GM12878 (cell line): ENCODE results near the gene SLC25A28. TPM values are rescaled to one million over a fixed set of nuclear protein-coding genes. Genes with fewer than 3 reads are reported as not detected.

ENCODE experiments used
- BCL11A ChIP-seq: IDR thresholded peaks from 2 replicates; pipeline ENCODE4 v1.6.1; 2011; ENCODE audit warnings: low read depth, low read length
- CREM ChIP-seq: IDR thresholded peaks from 2 replicates; pipeline ENCODE4 v1.6.1; 2014; ENCODE audit warnings: antibody characterized with exemption, low read depth
- CUX1 ChIP-seq: IDR thresholded peaks from 2 replicates; pipeline ENCODE4 v1.6.1; 2012; ENCODE audit warnings: improper control_type of control experiment, low read depth, low read length; ENCODE audit not compliant: insufficient replicate concordance
- EGR1 ChIP-seq, 2 experiments: IDR thresholded peaks; 1 replicate in 1 of 2; 2 replicates in 1 of 2; pipeline ENCODE4 v1.6.1; 2011 to 2012; ENCODE audit warnings: low read depth in 2 of 2, low read length in 2 of 2, borderline replicate concordance in 1 of 2, mild to moderate bottlenecking in 1 of 2, moderate library complexity in 1 of 2
- FOXK2 ChIP-seq: fragments of 450-650 bp; IDR thresholded peaks from 2 replicates; pipeline ENCODE4 v1.6.1; 2017; ENCODE audit warnings: mild to moderate bottlenecking, moderate library complexity
- HDGF ChIP-seq: fragments of 450-650 bp; IDR thresholded peaks from 2 replicates; pipeline ENCODE4 v1.6.1; 2016; ENCODE audit warnings: antibody characterized with exemption
- MAX ChIP-seq: IDR thresholded peaks from 2 replicates; pipeline ENCODE4 v1.6.1; 2012; ENCODE audit warnings: low read depth, low read length, improper control_type of control experiment
- SIX5 ChIP-seq: IDR thresholded peaks from 2 replicates; pipeline ENCODE4 v1.6.1; 2011; ENCODE audit warnings: mild to moderate bottlenecking, low read depth, low read length, moderate library complexity; ENCODE audit not compliant: severe bottlenecking
- polyA plus RNA-seq, 11 experiments: library from polyadenylated mRNA; depleted of rRNA in 4 of 11; unstranded in 6 of 11; stranded (reverse) in 5 of 11; fragments of >200 nt; fragmentation: Nextera tagmentation in 4 of 11; fragmentation: Illumina TruSeq in 1 of 11; extraction: Ambion mirVana in 4 of 11; extraction: Trizol in 1 of 11; gene quantifications; 1 replicate in 1 of 11; 2 replicates in 10 of 11; pipeline versions ENCODE4 v1.2.1 to v1.2.3, GENCODE V29; 2011 to 2016; ENCODE audit warnings: inconsistent platforms in 2 of 11, missing spikeins in 2 of 11, low read depth in 1 of 11
- total RNA-seq, 4 experiments: library from RNA; depleted of rRNA in 3 of 4; stranded (reverse); fragments of >200 nt in 3 of 4; fragmentation: Illumina TruSeq in 1 of 4; extraction: Trizol in 1 of 4; gene quantifications; 2 replicates each; pipeline versions ENCODE4 v1.2.1 to v1.2.3, GENCODE V29; 2013 to 2021
- TF ChIP-seq, protein P1 (sequence below): fragments of 450-650 bp; IDR thresholded peaks from 2 replicates; pipeline ENCODE4 v1.6.1; 2018; ENCODE audit warnings: mild to moderate bottlenecking, low read depth, moderate library complexity; ENCODE audit not compliant: partially characterized antibody
- TF ChIP-seq, protein P2 (sequence below): fragments of 450-650 bp; formaldehyde crosslinking; IDR thresholded peaks from 2 replicates; pipeline ENCODE4 v1.4.0; 2022; ENCODE audit warnings: mild to moderate bottlenecking, moderate library complexity
- TF ChIP-seq, protein P3 (sequence below): fragments of 150-350 bp; IDR thresholded peaks from 2 replicates; pipeline ENCODE4 v1.6.1; 2016; ENCODE audit warnings: low read depth, low read length

Gene SLC25A28
- total and polyA plus RNA-seq, 10 of the 15 experiments (the other 5 are each of a cell fraction or from before 2014, with no cell fraction given), result 7.5 to 47.8 (median 24.9) TPM

DNA sequence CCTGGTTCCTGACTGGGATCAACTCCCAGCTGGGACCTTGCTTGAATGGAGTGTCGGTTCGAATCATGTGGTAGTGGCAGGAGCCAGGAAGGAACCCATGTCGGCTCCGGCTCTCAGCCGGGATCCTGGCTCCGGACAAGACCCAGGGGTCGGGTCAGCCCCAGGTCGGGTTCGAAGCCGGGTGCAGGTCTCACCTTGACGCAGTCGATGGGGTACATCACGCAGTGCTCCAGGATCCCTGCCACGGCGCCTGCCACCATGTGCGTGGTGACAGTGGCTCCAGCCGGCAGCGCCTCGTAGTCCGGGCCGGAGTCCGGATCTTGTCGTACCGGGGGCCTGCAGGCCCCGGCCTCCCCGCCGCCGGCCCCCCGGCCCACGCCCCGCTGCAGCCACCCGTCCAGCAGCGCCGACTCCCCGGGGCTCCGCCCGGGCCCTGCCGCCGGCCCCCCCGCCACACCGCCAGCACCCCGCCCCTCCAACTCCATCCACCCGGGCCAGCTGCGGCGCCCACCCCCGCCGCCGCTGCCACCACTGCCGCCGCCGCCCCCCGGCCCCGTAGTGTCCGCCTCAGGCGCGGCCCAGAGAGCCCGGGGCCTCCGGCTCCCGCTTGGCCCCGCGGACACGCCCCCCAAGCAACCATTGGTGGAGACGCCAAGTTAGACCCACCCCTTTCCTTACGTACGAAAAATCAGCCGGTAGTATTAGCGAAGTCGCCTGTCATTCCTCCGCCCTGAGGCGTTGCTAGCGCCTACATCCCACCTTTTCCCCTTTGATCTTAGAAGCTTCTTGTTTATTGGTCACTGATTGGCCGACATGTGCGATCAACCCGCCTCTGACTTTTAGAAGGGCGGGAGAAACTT lies at the start of gene SLC25A28 (continued):
- TF ChIP-seq, protein P1, sequence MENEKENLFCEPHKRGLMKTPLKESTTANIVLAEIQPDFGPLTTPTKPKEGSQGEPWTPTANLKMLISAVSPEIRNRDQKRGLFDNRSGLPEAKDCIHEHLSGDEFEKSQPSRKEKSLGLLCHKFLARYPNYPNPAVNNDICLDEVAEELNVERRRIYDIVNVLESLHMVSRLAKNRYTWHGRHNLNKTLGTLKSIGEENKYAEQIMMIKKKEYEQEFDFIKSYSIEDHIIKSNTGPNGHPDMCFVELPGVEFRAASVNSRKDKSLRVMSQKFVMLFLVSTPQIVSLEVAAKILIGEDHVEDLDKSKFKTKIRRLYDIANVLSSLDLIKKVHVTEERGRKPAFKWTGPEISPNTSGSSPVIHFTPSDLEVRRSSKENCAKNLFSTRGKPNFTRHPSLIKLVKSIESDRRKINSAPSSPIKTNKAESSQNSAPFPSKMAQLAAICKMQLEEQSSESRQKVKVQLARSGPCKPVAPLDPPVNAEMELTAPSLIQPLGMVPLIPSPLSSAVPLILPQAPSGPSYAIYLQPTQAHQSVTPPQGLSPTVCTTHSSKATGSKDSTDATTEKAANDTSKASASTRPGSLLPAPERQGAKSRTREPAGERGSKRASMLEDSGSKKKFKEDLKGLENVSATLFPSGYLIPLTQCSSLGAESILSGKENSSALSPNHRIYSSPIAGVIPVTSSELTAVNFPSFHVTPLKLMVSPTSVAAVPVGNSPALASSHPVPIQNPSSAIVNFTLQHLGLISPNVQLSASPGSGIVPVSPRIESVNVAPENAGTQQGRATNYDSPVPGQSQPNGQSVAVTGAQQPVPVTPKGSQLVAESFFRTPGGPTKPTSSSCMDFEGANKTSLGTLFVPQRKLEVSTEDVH, result peak; percentile 59
- no peak; the same call in 1 of the 2 replicates for TF ChIP-seq CREM
- TF ChIP-seq, protein P2, sequence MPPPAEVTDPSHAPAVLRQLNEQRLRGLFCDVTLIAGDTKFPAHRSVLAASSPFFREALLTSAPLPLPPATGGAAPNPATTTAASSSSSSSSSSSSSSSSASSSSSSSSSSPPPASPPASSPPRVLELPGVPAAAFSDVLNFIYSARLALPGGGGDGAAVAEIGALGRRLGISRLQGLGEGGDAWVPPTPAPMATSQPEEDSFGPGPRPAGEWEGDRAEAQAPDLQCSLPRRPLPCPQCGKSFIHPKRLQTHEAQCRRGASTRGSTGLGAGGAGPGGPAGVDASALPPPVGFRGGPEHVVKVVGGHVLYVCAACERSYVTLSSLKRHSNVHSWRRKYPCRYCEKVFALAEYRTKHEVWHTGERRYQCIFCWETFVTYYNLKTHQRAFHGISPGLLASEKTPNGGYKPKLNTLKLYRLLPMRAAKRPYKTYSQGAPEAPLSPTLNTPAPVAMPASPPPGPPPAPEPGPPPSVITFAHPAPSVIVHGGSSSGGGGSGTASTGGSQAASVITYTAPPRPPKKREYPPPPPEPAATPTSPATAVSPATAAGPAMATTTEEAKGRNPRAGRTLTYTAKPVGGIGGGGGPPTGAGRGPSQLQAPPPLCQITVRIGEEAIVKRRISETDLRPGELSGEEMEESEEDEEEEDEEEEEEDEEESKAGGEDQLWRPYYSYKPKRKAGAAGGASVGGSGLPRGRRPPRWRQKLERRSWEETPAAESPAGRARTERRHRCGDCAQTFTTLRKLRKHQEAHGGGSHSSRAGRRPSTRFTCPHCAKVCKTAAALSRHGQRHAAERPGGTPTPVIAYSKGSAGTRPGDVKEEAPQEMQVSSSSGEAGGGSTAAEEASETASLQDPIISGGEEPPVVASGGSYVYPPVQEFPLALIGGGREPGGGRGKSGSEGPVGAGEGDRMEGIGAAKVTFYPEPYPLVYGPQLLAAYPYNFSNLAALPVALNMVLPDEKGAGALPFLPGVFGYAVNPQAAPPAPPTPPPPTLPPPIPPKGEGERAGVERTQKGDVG (CRISPR knock-in tag), result no peak
- peak; percentile 83 for TF ChIP-seq FOXK2
- no peak for TF ChIP-seq SIX5
- no peak for TF ChIP-seq BCL11A
- no peak for TF ChIP-seq CUX1
- TF ChIP-seq, protein P3, sequence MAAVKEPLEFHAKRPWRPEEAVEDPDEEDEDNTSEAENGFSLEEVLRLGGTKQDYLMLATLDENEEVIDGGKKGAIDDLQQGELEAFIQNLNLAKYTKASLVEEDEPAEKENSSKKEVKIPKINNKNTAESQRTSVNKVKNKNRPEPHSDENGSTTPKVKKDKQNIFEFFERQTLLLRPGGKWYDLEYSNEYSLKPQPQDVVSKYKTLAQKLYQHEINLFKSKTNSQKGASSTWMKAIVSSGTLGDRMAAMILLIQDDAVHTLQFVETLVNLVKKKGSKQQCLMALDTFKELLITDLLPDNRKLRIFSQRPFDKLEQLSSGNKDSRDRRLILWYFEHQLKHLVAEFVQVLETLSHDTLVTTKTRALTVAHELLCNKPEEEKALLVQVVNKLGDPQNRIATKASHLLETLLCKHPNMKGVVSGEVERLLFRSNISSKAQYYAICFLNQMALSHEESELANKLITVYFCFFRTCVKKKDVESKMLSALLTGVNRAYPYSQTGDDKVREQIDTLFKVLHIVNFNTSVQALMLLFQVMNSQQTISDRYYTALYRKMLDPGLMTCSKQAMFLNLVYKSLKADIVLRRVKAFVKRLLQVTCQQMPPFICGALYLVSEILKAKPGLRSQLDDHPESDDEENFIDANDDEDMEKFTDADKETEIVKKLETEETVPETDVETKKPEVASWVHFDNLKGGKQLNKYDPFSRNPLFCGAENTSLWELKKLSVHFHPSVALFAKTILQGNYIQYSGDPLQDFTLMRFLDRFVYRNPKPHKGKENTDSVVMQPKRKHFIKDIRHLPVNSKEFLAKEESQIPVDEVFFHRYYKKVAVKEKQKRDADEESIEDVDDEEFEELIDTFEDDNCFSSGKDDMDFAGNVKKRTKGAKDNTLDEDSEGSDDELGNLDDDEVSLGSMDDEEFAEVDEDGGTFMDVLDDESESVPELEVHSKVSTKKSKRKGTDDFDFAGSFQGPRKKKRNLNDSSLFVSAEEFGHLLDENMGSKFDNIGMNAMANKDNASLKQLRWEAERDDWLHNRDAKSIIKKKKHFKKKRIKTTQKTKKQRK, result peak; percentile 89
- peak; percentile 95 for TF ChIP-seq HDGF
- TF ChIP-seq EGR1 (IDR thresholded peaks at IDR 0.05; ENCODE audit: borderline replicate concordance in 1 of 2, low read depth in 2 of 2, low read length in 2 of 2), result peak in 1 of 2 experiments; percentile 15; a peak in 1 of 3 replicates
- no peak for TF ChIP-seq MAX
